CD14-positive monocyte (primary cell): ENCODE measurements around the gene ZNF407. TPM values are rescaled to one million over a fixed set of nuclear protein-coding genes. Genes with fewer than 3 reads are reported as not detected.

Source experiments
- DNase-seq, 3 donors: peaks; one replicate each; pipeline ENCODE4 v3.0.0-alpha.2; 2011 to 2022
- H2AFZ ChIP-seq: 2 replicates; pipeline ENCODE4 v1.6.0; 2012; ENCODE audit warnings: mild to moderate bottlenecking, low read depth, low read length, inconsistent platforms; ENCODE audit not compliant: insufficient read depth, poor library complexity, severe bottlenecking
- H3K27ac ChIP-seq, 2 donors: 1 replicate in 1 of 2; 2 replicates in 1 of 2; pipeline ENCODE4 v1.5.1; 2012 to 2013; ENCODE audit warnings: low read length in 2 of 2, control low read depth in 1 of 2, inconsistent platforms in 1 of 2, low read depth in 1 of 2, mild to moderate bottlenecking in 1 of 2
- H3K27me3 ChIP-seq, 2 donors: one replicate each; pipeline versions ENCODE4 v1.6.0 to v1.6.1; 2011 to 2013; ENCODE audit warnings: low read length in 2 of 2; ENCODE audit not compliant: control insufficient read depth in 2 of 2, insufficient read depth in 2 of 2
- H3K36me3 ChIP-seq, 2 donors: replicated peaks in 1 of 2; 1 replicate in 1 of 2; 2 replicates in 1 of 2; pipeline versions ENCODE4 v1.5.1 to v1.6.1; 2012 to 2013; ENCODE audit warnings: low read length in 2 of 2, control low read depth in 1 of 2, inconsistent platforms in 1 of 2, mild to moderate bottlenecking in 1 of 2; ENCODE audit not compliant: insufficient read depth in 2 of 2, control insufficient read depth in 1 of 2
- H3K4me1 ChIP-seq, 2 donors: 1 replicate in 1 of 2; 2 replicates in 1 of 2; pipeline versions ENCODE4 v1.5.1 to v1.6.1; 2012 to 2013; ENCODE audit warnings: low read length in 2 of 2, control low read depth in 1 of 2, inconsistent platforms in 1 of 2, mild to moderate bottlenecking in 1 of 2, moderate library complexity in 1 of 2; ENCODE audit not compliant: insufficient read depth in 2 of 2, control insufficient read depth in 1 of 2
- H3K4me2 ChIP-seq: replicated peaks from 2 replicates; pipeline ENCODE3; 2012; ENCODE audit warnings: low read length, moderate library complexity, mild to moderate bottlenecking; ENCODE audit not compliant: poor library complexity, severe bottlenecking; ENCODE audit errors: extremely low read depth
- H3K4me3 ChIP-seq, 3 experiments: fragments of 200-600 bp in 1 of 3; sonication (generic) in 1 of 3; replicated peaks in 1 of 3; 1 replicate in 2 of 3; 2 replicates in 1 of 3; pipeline ENCODE4 v1.5.1; 2011 to 2013; ENCODE audit warnings: low read length in 3 of 3, mild to moderate bottlenecking in 3 of 3, control low read depth in 2 of 3, low read depth in 2 of 3, inconsistent platforms in 1 of 3, moderate library complexity in 1 of 3
- H3K79me2 ChIP-seq: 2 replicates; pipeline ENCODE4 v1.6.0; 2012; ENCODE audit warnings: mild to moderate bottlenecking, control low read depth, inconsistent platforms, low read length, moderate library complexity; ENCODE audit not compliant: insufficient read depth
- H3K9ac ChIP-seq: 2 replicates; pipeline ENCODE4 v1.6.0; 2017; ENCODE audit warnings: low read length, mild to moderate bottlenecking; ENCODE audit not compliant: insufficient read depth, poor library complexity, severe bottlenecking
- H3K9me3 ChIP-seq, 2 donors: replicated peaks in 1 of 2; 1 replicate in 1 of 2; 2 replicates in 1 of 2; pipeline versions ENCODE4 v1.5.1 to v1.6.1; 2012 to 2013; ENCODE audit warnings: low read length in 2 of 2, control low read depth in 1 of 2; ENCODE audit not compliant: control insufficient read depth in 1 of 2, insufficient read depth in 1 of 2
- H4K20me1 ChIP-seq: 2 replicates; pipeline ENCODE4 v1.6.0; 2012; ENCODE audit warnings: mild to moderate bottlenecking, low read length, control low read depth, moderate library complexity; ENCODE audit not compliant: insufficient read depth
- H3K27ac Mint-ChIP-seq, 7 donors: one replicate each; pipeline ENCODE4 v1.8.0; 2020; ENCODE audit warnings: mild to moderate bottlenecking in 7 of 7, mixed read lengths in 7 of 7, moderate library complexity in 6 of 7, inconsistent platforms in 2 of 7
- H3K27me3 Mint-ChIP-seq, 3 donors: one replicate each; pipeline ENCODE4 v1.8.0; 2021 to 2022; ENCODE audit warnings: low read depth in 3 of 3, mild to moderate bottlenecking in 3 of 3, mixed read lengths in 3 of 3, moderate library complexity in 3 of 3, inconsistent platforms in 1 of 3
- H3K36me3 Mint-ChIP-seq, 2 donors: one replicate each; pipeline ENCODE4 v1.8.0; 2020; ENCODE audit warnings: mixed read lengths in 2 of 2, inconsistent platforms in 1 of 2, mild to moderate bottlenecking in 1 of 2
- H3K4me1 Mint-ChIP-seq: one replicate; pipeline ENCODE4 v1.8.0; 2020; ENCODE audit warnings: mild to moderate bottlenecking, mixed read lengths
- H3K4me3 Mint-ChIP-seq, 2 donors: one replicate each; pipeline ENCODE4 v1.8.0; 2020; ENCODE audit warnings: mild to moderate bottlenecking in 2 of 2, mixed read lengths in 2 of 2, moderate library complexity in 1 of 2
- H3K9me3 Mint-ChIP-seq, 7 donors: one replicate each; pipeline ENCODE4 v1.8.0; 2020 to 2022; ENCODE audit warnings: mixed read lengths in 7 of 7, mild to moderate bottlenecking in 6 of 7, moderate library complexity in 6 of 7, inconsistent platforms in 2 of 7
- WGBS: methylation state at CpG from one replicate; pipeline ENCODE4 v1.1.5; 2013; ENCODE audit warnings: missing lambda C conversion rate; ENCODE audit not compliant: insufficient coverage; 5-methylcytosine and 5-hydroxymethylcytosine counted together
- intact Hi-C, 2 donors: fragments of 100-400 bp; cut with micrococcal nuclease; formaldehyde crosslinking; loops; one replicate each; pipeline versions ENCODE4 v1.15.0 to v1.15.1; 2023
- polyA plus RNA-seq, 3 donors: library from polyadenylated mRNA; depleted of rRNA in 1 of 3; unstranded in 2 of 3; stranded (reverse) in 1 of 3; fragments of 300-500 nt in 2 of 3; fragments of >200 nt in 1 of 3; fragmentation: Illumina TruSeq in 2 of 3; gene quantifications; 1 replicate in 2 of 3; 2 replicates in 1 of 3; pipeline ENCODE4 v1.2.3, GENCODE V29; 2012 to 2021
- TF ChIP-seq, protein P1 (sequence below): fragments of 200-600 bp; IDR thresholded peaks from one replicate; pipeline ENCODE4 v1.8.0; 2022; ENCODE audit warnings: antibody characterized with exemption, mild to moderate bottlenecking

The ZNF407 gene
- polyA plus RNA-seq, 3 donors = 1.3 to 3.6 (median 1.6) TPM

DNA sequence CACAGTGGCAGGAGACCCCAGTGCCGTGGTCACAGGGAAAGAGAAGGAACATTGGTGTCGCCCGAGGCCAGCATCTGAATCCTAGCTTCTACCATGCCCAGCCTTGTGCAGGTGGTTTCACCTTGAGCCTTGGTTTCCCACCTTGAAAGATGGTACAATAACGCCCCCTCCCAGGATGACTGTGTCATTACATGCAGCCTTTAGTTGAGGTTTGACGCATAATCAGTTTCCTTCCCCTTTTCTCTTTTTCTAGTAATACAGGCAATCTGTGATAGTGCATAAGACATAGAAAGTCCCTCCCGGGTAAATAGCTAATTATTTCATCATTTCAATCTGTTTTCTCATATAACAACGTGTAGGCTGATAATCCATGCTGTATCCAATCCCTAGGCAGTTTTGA, 29.8 kb upstream of the ZNF407 start:
- intact Hi-C loops = no loop called here
- peaks cover 15% of the 10 kb centered on the region for H3K4me1 Mint-ChIP-seq
- Histone ChIP-seq H2AFZ (no peak overlapping the region), H3K79me2 (no peaks in the 10 kb centered on the region), H3K4me2 (peak overlapping the region; percentile 35), H3K9me3 (peaks cover 4 to 5% of the 10 kb centered on the region in 2 donors), H3K27ac (peak overlapping the region in 1 of 2 donors; percentile 61), H3K9ac (no peak overlapping the region), H3K36me3 (no peaks in the 10 kb centered on the region), H3K4me1 (peaks cover 12 to 15% of the 10 kb centered on the region in 2 donors), H3K27me3 (peaks cover 5 to 8% of the 10 kb centered on the region in 2 donors), H3K4me3 (no peak overlapping the region), H4K20me1 (no peaks in the 10 kb centered on the region)
- WGBS = 48% methylated on average over 6 of the region's 7 CpGs
- TF ChIP-seq, protein P1, sequence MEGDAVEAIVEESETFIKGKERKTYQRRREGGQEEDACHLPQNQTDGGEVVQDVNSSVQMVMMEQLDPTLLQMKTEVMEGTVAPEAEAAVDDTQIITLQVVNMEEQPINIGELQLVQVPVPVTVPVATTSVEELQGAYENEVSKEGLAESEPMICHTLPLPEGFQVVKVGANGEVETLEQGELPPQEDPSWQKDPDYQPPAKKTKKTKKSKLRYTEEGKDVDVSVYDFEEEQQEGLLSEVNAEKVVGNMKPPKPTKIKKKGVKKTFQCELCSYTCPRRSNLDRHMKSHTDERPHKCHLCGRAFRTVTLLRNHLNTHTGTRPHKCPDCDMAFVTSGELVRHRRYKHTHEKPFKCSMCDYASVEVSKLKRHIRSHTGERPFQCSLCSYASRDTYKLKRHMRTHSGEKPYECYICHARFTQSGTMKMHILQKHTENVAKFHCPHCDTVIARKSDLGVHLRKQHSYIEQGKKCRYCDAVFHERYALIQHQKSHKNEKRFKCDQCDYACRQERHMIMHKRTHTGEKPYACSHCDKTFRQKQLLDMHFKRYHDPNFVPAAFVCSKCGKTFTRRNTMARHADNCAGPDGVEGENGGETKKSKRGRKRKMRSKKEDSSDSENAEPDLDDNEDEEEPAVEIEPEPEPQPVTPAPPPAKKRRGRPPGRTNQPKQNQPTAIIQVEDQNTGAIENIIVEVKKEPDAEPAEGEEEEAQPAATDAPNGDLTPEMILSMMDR = peak; percentile 84
- peak; percentile 59 to 82 (median 71) for DNase-seq
- peaks cover 4 to 15% (median 10%) of the 10 kb centered on the region in 3 donors for H3K27me3 Mint-ChIP-seq
- peak overlapping the region in 1 of 2 donors; percentile 23 for H3K4me3 Mint-ChIP-seq
- peaks cover 4 to 14% (median 9%) of the 10 kb centered on the region in 7 donors for H3K9me3 Mint-ChIP-seq
- H3K27ac Mint-ChIP-seq = peak overlapping the region; percentile 26 to 91 (median 64)
- H3K36me3 Mint-ChIP-seq = no peaks in the 10 kb centered on the region

DNA sequence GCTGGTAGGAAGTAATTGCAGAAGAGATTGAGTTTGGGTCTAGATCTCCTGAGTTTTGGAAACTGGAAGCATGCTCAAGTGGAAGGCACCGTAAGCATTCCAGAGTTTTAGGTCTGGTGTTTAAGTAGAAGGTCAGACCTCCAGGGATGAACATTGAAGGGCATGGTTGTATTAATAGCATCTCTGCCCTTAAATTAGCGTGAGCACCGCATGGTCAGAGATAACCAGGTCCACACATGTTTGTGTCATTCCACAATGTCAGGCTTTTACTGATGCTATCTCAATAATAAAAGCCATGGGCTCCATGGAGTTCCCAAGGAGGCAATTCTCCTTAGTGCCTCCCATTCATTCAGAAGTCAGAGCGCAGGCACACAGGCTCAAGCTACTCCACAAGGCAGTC, 28.3 kb upstream of the ZNF407 start:
- Histone ChIP-seq H3K9ac (no peak overlapping the region), H3K4me2 (no peak overlapping the region), H3K36me3 (no peaks in the 10 kb centered on the region), H4K20me1 (no peaks in the 10 kb centered on the region), H3K4me3 (no peak overlapping the region), H3K27me3 (peaks cover 5% of the 10 kb centered on the region in 2 donors), H3K9me3 (peaks cover 4 to 5% of the 10 kb centered on the region in 2 donors), H3K27ac (no peak overlapping the region), H2AFZ (no peak overlapping the region), H3K4me1 (peaks cover 12 to 15% of the 10 kb centered on the region in 2 donors), H3K79me2 (no peaks in the 10 kb centered on the region)
- TF ChIP-seq, protein P1 = no peak
- no peak for DNase-seq
- H3K36me3 Mint-ChIP-seq = no peaks in the 10 kb centered on the region
- 100% methylated on average over 1 of the region's 4 CpGs for WGBS
- peaks cover 4 to 14% (median 9%) of the 10 kb centered on the region in 7 donors for H3K9me3 Mint-ChIP-seq
- H3K27me3 Mint-ChIP-seq = peaks cover 5 to 13% (median 9%) of the 10 kb centered on the region in 3 donors
- peaks cover 18% of the 10 kb centered on the region for H3K4me1 Mint-ChIP-seq
- H3K27ac Mint-ChIP-seq = no peak overlapping the region
- intact Hi-C loops = no loop called here
- no peak overlapping the region for H3K4me3 Mint-ChIP-seq
